ENCODE data around the gene GNPTAB. TPM values are rescaled to one million over a fixed set of nuclear protein-coding genes. Genes with fewer than 3 reads are reported as not detected.

The GNPTAB gene
- total RNA-seq, 2 donors from 2014 or later: 24.0 to 28.3 TPM

GRCh38 chr12:101783150-101783549, 47.6 kb downstream of the GNPTAB start:
- Histone ChIP-seq H3K4me3 (no peak overlapping the region), H3K9me3 (no peaks in the 10 kb centered on the region), H3K27ac (no peak overlapping the region), H3K36me3 (peaks cover 5% of the 10 kb centered on the region), H3K4me1 (ENCODE audit: control insufficient read depth in 1 of 2, low read depth in 2 of 2) (no peaks in the 10 kb centered on the region), H3K27me3 (replicated peaks; ENCODE audit: insufficient read depth) (no peaks in the 10 kb centered on the region)
- TF ChIP-seq CTCF (IDR thresholded peaks at IDR 0.05): no peak
- ATAC-seq (ENCODE audit: insufficient number of reproducible peaks, low FRiP score, low read depth): no peak
- DNase-seq (ENCODE audit: low spot score): no peak

GRCh38 chr12:101782273-101782731, 48.5 kb downstream of the GNPTAB start:
- no peak for ATAC-seq (ENCODE audit: insufficient number of reproducible peaks, low FRiP score, low read depth)
- Histone ChIP-seq H3K9me3 (no peaks in the 10 kb centered on the region), H3K4me3 (no peak overlapping the region), H3K36me3 (peaks cover 5% of the 10 kb centered on the region), H3K4me1 (ENCODE audit: control insufficient read depth in 1 of 2, low read depth in 2 of 2) (no peaks in the 10 kb centered on the region), H3K27me3 (replicated peaks; ENCODE audit: insufficient read depth) (no peaks in the 10 kb centered on the region), H3K27ac (no peak overlapping the region)
- TF ChIP-seq CTCF (IDR thresholded peaks at IDR 0.05): no peak
- no peak for DNase-seq (ENCODE audit: low spot score)

- Histone ChIP-seq H3K4me1 (ENCODE audit: control insufficient read depth in 1 of 2, low read depth in 2 of 2) (no peaks in the 10 kb centered on the region), H3K9me3 (no peaks in the 10 kb centered on the region), H3K27ac (no peak overlapping the region), H3K4me3 (no peak overlapping the region), H3K36me3 (peaks cover 5% of the 10 kb centered on the region), H3K27me3 (replicated peaks; ENCODE audit: insufficient read depth) (no peaks in the 10 kb centered on the region)
- TF ChIP-seq CTCF (IDR thresholded peaks at IDR 0.05): no peak
- DNase-seq (ENCODE audit: low spot score) (no peak), ATAC-seq (ENCODE audit: insufficient number of reproducible peaks, low FRiP score, low read depth) (no peak)
Measured at GRCh38 chr12:101781834-101782233, 48.9 kb downstream of the GNPTAB start.

GRCh38 chr12:101780599-101780998, 50.2 kb downstream of the GNPTAB start:
- no peak for DNase-seq (ENCODE audit: low spot score)
- Histone ChIP-seq H3K27me3 (replicated peaks; ENCODE audit: insufficient read depth) (no peaks in the 10 kb centered on the region), H3K4me1 (ENCODE audit: control insufficient read depth in 1 of 2, low read depth in 2 of 2) (no peaks in the 10 kb centered on the region), H3K36me3 (peaks cover 5% of the 10 kb centered on the region), H3K9me3 (no peaks in the 10 kb centered on the region), H3K4me3 (no peak overlapping the region), H3K27ac (no peak overlapping the region)
- no peak for TF ChIP-seq CTCF (IDR thresholded peaks at IDR 0.05)
- no peak for ATAC-seq (ENCODE audit: insufficient number of reproducible peaks, low FRiP score, low read depth)

- H3K9me3 ChIP-seq: no peaks in the 10 kb centered on the region
- no peaks in the 10 kb centered on the region for H3K27me3 ChIP-seq (replicated peaks; ENCODE audit: insufficient read depth)
- no peaks in the 10 kb centered on the region for H3K4me1 ChIP-seq (ENCODE audit: control insufficient read depth in 1 of 2, low read depth in 2 of 2)
- no peak for TF ChIP-seq CTCF (IDR thresholded peaks at IDR 0.05)
- H3K4me3 ChIP-seq: no peak overlapping the region
- H3K36me3 ChIP-seq: peaks cover 5% of the 10 kb centered on the region
- no peak overlapping the region for H3K27ac ChIP-seq
- DNase-seq (ENCODE audit: low spot score) (no peak), ATAC-seq (ENCODE audit: insufficient number of reproducible peaks, low FRiP score, low read depth) (no peak)
Measured at GRCh38 chr12:101779626-101780025, 51.1 kb downstream of the GNPTAB start.
